Esophagus muscularis mucosa (tissue), 4 donors: ENCODE data around the gene NCKAP5. TPM values are rescaled to one million over a fixed set of nuclear protein-coding genes. Genes with fewer than 3 reads are reported as not detected.

Source experiments
- DNase-seq: peaks from one replicate; pipeline ENCODE4 v3.0.0-alpha.2; 2017; ENCODE audit errors: extremely low spot score
- H3K27ac ChIP-seq, 4 donors: fragments of 200-600 bp; sonication (generic); replicated peaks in 1 of 4; 1 replicate in 3 of 4; 2 replicates in 1 of 4; pipeline ENCODE4 v1.5.1; 2016 to 2019; ENCODE audit warnings: mild to moderate bottlenecking in 1 of 4
- H3K27me3 ChIP-seq, 4 donors: fragments of 200-600 bp; sonication (generic); one replicate each; pipeline versions ENCODE4 v1.5.1 to v1.6.0; 2016 to 2019
- H3K36me3 ChIP-seq, 4 donors: fragments of 200-600 bp; sonication (generic); one replicate each; pipeline ENCODE4 v1.5.1; 2016 to 2019
- H3K4me1 ChIP-seq, 4 donors: fragments of 200-600 bp; sonication (generic); one replicate each; pipeline ENCODE4 v1.5.1; 2016 to 2019
- H3K4me3 ChIP-seq, 4 donors: fragments of 200-600 bp; sonication (generic); 1 replicate in 2 of 4; 2 replicates in 2 of 4; pipeline ENCODE4 v1.5.1; 2016 to 2019; ENCODE audit warnings: mild to moderate bottlenecking in 4 of 4, moderate library complexity in 1 of 4
- H3K9me3 ChIP-seq, 4 donors: fragments of 200-600 bp; sonication (generic); 1 replicate in 3 of 4; 2 replicates in 1 of 4; pipeline ENCODE4 v1.5.1; 2016 to 2019
- CTCF ChIP-seq, 3 experiments: fragments of 200-600 bp in 2 of 3; fragments of 450-650 bp in 1 of 3; sonication (generic) in 2 of 3; IDR thresholded peaks; one replicate each; pipeline ENCODE4 v1.5.1; 2017 to 2019; ENCODE audit warnings: antibody characterized with exemption in 3 of 3, mild to moderate bottlenecking in 2 of 3, moderate library complexity in 1 of 3
- EP300 ChIP-seq: sonication (generic); formaldehyde crosslinking; IDR thresholded peaks from one replicate; pipeline ENCODE4 v1.6.1; 2017; ENCODE audit warnings: antibody characterized with exemption
- POLR2A ChIP-seq: fragments of 450-650 bp; IDR thresholded peaks from one replicate; pipeline ENCODE4 v1.6.1; 2017; ENCODE audit warnings: antibody characterized with exemption, moderate library complexity, mild to moderate bottlenecking, low read depth
- POLR2AphosphoS5 ChIP-seq, 2 donors: sonication (generic); formaldehyde crosslinking; IDR thresholded peaks; one replicate each; pipeline ENCODE4 v1.6.1; 2017; ENCODE audit warnings: antibody characterized with exemption in 2 of 2
- WGBS: methylation state at CpG from one replicate; pipeline ENCODE4 v1.1.5; 2018; 5-methylcytosine and 5-hydroxymethylcytosine counted together
- intact Hi-C: fragments of 100-400 bp; cut with DNase I; formaldehyde crosslinking; loops from one replicate; pipeline ENCODE4 v1.15.1; 2023
- total RNA-seq, 4 donors: library from RNA; depleted of rRNA; stranded (reverse); fragments of >200 nt; gene quantifications; one replicate each; pipeline versions ENCODE4 v1.1.0 to v1.2.1, GENCODE V29; 2016

Gene NCKAP5
- total RNA-seq, 4 donors from 2014 or later, result 0.33 to 1.8 (median 1.0) TPM

DNA sequence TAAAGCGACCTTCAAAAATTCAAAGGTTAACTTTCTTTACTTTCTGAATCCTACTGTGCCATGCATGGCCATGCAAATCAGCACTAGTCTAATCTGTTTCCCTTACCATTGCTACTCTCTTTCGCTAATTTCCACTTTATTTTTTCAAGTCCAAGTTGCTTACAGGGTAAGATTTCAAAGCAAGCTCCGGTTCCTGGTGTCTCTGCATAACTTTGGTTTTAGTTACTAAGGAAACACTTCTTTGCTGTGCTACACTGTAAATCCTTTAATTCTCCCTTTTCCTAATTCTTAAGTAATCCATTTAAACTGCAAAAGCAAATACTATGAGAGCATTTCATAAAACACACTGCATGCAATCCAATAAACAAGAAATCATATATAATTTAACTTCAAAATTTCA lies 514.7 kb downstream of the NCKAP5 start:
- Histone ChIP-seq H3K4me1 (peaks cover 0 to 19% (median 13%) of the 10 kb centered on the region in 4 donors), H3K36me3 (no peaks in the 10 kb centered on the region), H3K27ac (no peak overlapping the region), H3K27me3 (no peaks in the 10 kb centered on the region), H3K4me3 (no peak overlapping the region), H3K9me3 (no peaks in the 10 kb centered on the region)
- no peak for DNase-seq
- intact Hi-C loops, result no loop called here
- 83% methylated on average over 3 of the region's 3 CpGs for WGBS
- TF ChIP-seq EP300, result no peak
- TF ChIP-seq POLR2A, result no peak
- TF ChIP-seq POLR2AphosphoS5 (IDR thresholded peaks at IDR 0.05), result no peak
- TF ChIP-seq CTCF (IDR thresholded peaks at IDR 0.05), result no peak

DNA sequence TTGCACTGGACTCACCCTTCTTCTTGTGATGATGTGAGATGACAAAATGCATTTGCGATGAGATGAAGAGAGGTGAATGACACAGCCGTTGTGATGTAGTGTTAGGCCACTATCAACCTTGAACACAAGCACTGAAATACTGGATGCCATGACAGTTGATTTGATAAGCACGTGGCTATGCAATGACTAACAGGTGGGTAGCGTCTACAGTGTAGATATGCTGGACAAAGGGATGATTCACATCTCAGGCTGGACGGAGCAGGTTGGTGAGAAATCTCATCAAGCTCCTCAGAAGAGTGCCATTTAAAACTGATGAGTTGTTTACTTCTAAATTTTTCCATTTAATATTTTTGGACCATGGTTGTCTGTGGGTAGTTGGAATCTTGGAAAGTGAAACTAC lies 522.5 kb downstream of the NCKAP5 start:
- Histone ChIP-seq H3K4me1 (no peaks in the 10 kb centered on the region), H3K27ac (no peak overlapping the region), H3K4me3 (no peak overlapping the region), H3K9me3 (no peaks in the 10 kb centered on the region), H3K27me3 (no peaks in the 10 kb centered on the region), H3K36me3 (no peaks in the 10 kb centered on the region)
- DNase-seq, result no peak
- no peak for TF ChIP-seq CTCF (IDR thresholded peaks at IDR 0.05)
- 87% methylated on average over 5 of the region's 5 CpGs for WGBS
- intact Hi-C loops, result no loop called here

DNA sequence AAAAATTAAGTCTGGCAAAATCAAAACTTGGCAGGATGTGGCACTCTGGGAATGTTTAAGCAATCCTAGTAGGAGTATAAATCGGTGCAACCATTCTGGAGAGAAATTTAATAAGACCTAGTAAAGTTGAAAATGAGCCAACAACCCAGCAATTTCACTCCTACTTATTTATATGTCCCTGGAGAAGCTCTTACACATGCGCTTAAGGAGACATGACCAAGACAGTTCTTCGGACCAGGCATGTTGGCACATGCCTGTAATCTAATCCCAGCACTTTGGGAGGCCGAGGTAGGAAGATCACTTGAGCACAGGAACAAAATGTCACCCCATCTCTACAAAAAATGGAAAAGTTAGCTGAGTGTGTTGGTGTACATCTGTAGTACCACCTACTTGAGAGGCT lies 523.7 kb downstream of the NCKAP5 start:
- TF ChIP-seq POLR2A (no peak), EP300 (no peak), POLR2AphosphoS5 (IDR thresholded peaks at IDR 0.05) (no peak), CTCF (IDR thresholded peaks at IDR 0.05) (no peak)
- Histone ChIP-seq H3K36me3 (no peaks in the 10 kb centered on the region), H3K4me1 (no peaks in the 10 kb centered on the region), H3K9me3 (no peaks in the 10 kb centered on the region), H3K4me3 (no peak overlapping the region), H3K27me3 (no peaks in the 10 kb centered on the region), H3K27ac (no peak overlapping the region)
- intact Hi-C loops, result no loop called here
- no peak for DNase-seq
- 78% methylated on average over 4 of the region's 4 CpGs for WGBS

GRCh38 chr2:133040170-133040569 lies 528.1 kb downstream of the NCKAP5 start:
- Histone ChIP-seq H3K9me3 (peaks cover 0 to 10% (median 4%) of the 10 kb centered on the region in 4 donors), H3K4me3 (no peak overlapping the region), H3K36me3 (no peaks in the 10 kb centered on the region), H3K27ac (no peak overlapping the region), H3K27me3 (no peaks in the 10 kb centered on the region), H3K4me1 (no peaks in the 10 kb centered on the region)
- intact Hi-C loops, result no loop called here
- 90% methylated on average over 4 of the region's 4 CpGs for WGBS
- TF ChIP-seq POLR2A, result no peak
- no peak for TF ChIP-seq CTCF (IDR thresholded peaks at IDR 0.05)
- no peak for TF ChIP-seq EP300
- no peak for TF ChIP-seq POLR2AphosphoS5 (IDR thresholded peaks at IDR 0.05)
- DNase-seq, result no peak

- intact Hi-C loops, result no loop called here
- no peaks in the 10 kb centered on the region for H3K27me3 ChIP-seq
- no peak overlapping the region for H3K4me3 ChIP-seq
- 88% methylated on average over 1 of the region's 1 CpG for WGBS
- no peaks in the 10 kb centered on the region for H3K36me3 ChIP-seq
- DNase-seq, result no peak
- H3K27ac ChIP-seq, result no peak overlapping the region
- H3K9me3 ChIP-seq, result peaks cover 0 to 10% (median 4%) of the 10 kb centered on the region in 4 donors
- TF ChIP-seq POLR2AphosphoS5 (IDR thresholded peaks at IDR 0.05) (no peak), CTCF (IDR thresholded peaks at IDR 0.05) (no peak), POLR2A (no peak)
- H3K4me1 ChIP-seq, result no peaks in the 10 kb centered on the region
These were observed 528.7 kb downstream of the NCKAP5 start for GRCh38 chr2:133039531-133039930.
